GM10266 (cell line): ENCODE results near the gene IMMP2L.

Source experiments
- DNase-seq: peaks from one replicate; pipeline ENCODE4 v3.0.0; 2012; ENCODE audit errors: extremely low spot score
- TF ChIP-seq, protein P1 (sequence below): IDR thresholded peaks from 2 replicates; pipeline ENCODE4 v1.5.1; 2012; ENCODE audit warnings: mild to moderate bottlenecking, low read depth; ENCODE audit not compliant: control insufficient read depth, insufficient read depth; ENCODE audit errors: missing control alignments

Gene IMMP2L

DNA sequence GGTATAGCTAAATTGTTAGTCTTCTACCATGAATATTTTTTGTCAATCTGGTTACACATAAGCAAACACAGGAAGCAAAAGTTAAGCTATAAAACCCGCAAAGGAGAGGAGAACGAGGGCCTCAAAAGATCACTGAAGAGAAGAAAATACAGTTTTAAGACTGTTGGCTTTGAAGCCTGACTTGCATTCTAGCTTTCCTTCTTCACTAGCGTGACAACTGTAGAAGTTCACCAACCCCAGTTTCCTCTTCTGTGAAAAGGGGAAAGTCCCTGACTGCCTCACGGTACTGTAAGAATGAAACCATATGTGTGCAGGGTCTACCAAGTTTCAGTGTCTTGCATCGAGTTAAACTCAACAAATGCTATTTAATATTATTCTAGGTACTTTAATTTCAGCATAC is 478.9 kb downstream of the IMMP2L start:
- DNase-seq, result peak; percentile 60
- TF ChIP-seq, protein P1, sequence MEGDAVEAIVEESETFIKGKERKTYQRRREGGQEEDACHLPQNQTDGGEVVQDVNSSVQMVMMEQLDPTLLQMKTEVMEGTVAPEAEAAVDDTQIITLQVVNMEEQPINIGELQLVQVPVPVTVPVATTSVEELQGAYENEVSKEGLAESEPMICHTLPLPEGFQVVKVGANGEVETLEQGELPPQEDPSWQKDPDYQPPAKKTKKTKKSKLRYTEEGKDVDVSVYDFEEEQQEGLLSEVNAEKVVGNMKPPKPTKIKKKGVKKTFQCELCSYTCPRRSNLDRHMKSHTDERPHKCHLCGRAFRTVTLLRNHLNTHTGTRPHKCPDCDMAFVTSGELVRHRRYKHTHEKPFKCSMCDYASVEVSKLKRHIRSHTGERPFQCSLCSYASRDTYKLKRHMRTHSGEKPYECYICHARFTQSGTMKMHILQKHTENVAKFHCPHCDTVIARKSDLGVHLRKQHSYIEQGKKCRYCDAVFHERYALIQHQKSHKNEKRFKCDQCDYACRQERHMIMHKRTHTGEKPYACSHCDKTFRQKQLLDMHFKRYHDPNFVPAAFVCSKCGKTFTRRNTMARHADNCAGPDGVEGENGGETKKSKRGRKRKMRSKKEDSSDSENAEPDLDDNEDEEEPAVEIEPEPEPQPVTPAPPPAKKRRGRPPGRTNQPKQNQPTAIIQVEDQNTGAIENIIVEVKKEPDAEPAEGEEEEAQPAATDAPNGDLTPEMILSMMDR, result no peak

DNA sequence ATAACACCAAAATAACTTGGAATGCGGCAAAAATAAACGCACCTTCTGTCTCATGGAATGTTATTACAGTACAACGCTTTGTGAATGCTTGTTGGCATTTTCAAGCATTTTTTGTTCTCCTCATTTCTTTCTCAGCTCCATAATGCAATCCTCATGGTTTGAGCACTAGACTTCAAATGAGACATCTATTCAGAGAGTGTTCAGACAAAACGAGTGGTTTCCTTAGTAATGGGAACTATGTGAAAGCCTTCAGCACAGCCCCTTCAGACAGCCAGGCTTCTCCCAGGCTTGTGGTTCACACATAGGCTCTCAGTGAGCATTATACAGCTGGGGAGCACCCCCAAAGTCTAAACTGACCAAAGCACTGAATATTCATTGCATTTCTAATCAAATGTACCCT is 479.9 kb downstream of the IMMP2L start:
- DNase-seq, result no peak
- TF ChIP-seq, protein P1, result no peak

DNA sequence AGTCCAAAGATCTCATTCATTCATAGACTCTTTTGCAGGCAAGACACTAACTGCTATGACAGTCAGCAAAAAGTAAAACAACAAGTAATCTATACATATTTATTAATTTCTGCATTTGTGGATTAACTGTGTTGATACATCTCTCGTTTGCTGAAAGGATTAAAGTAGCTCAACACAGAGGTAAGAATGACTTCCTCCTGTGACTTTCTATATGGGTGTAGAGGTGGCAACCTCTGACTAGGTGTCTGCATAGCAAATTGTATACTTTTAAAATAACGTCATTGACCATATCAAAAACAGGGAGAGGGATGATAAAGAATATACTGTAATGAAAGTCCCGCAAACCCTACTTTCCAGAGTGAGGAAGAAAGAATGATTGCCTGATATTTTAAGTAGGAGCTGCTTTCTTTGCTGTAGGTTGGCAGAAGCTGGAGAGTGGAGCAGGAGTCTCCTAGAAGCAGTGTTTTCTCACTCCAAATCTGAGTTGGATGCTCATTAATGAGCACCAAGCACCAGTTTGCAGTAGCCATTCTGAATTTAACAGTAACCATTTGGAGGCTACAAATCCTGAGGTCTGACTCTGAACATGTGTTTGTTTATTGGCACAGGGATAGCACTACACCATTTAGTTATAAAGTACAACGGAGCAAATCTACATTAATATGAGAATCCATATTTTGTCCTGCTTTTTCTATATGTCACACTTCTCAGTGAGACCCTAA is 480.6 kb downstream of the IMMP2L start:
- TF ChIP-seq, protein P1, result no peak
- no peak for DNase-seq

DNA sequence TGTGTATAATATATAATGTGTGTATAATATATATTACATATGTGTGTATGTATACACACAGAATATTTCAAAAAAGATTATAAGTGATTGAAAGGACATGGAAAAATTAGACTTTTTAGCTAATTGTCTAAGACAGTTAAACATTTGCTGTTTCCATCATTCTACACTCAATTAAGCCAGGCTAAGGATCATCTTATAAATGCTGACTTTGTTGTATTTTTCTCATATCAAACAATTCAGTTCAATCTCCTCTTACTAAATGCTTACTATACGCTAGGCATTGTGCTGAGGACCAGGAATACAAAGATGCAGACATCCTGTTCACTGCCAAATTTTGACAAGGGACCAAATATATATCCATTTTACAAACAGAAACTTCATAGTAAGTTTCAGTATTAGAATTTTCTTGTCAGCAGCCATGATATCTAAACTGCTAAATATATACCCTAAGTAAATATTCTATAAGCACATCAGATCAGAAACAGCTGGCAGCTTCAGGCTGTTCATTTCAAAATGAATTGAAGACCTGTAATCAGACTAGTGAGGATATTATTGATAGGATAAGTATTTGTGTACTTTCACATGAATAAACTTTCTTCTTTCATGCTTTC is 481.7 kb downstream of the IMMP2L start:
- TF ChIP-seq, protein P1, result no peak
- no peak for DNase-seq

- TF ChIP-seq, protein P1, result no peak
- DNase-seq, result no peak
Observed at GRCh38 chr7:111077001-111077400, 485.3 kb downstream of the IMMP2L start.

GRCh38 chr7:111076205-111076604 is 486.1 kb downstream of the IMMP2L start:
- TF ChIP-seq, protein P1, result no peak
- no peak for DNase-seq

DNA sequence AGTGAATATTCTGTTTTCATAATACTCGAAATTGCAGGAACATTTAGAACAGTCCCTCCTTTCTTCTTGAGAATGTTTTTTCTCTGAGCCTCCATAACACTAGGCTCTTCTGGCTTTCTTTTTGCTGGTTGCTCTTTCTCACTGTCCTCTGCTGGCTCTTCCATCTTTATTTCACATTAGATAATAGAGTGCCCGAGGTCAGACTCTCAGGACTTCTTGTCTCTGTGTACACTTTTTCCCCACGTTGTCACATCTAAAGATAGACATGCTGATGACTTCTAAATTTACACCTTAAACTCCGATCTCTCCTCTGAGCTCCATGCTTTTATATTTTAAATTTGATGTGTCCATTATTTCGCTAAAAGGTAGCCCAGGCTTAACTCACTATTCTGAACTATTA is 486.8 kb downstream of the IMMP2L start:
- TF ChIP-seq, protein P1, result no peak
- DNase-seq, result no peak
